ENCODE data around the gene COMT. TPM values are rescaled to one million over a fixed set of nuclear protein-coding genes. Genes with fewer than 3 reads are reported as not detected.

Gene COMT
- total RNA-seq, 1 experiment from 2014 or later, result 1.7 TPM

GRCh38 chr22:20012741-20013331 lies 71.3 kb downstream of the COMT start:
- no peaks in the 10 kb centered on the region for H3K36me3 ChIP-seq (replicated peaks; ENCODE audit: control insufficient read depth, insufficient read depth, low read length)
- H3K4me3 ChIP-seq (ENCODE audit: insufficient read depth, low read depth, low read length), result no peak overlapping the region
- H3K27me3 ChIP-seq (ENCODE audit: control insufficient read depth, insufficient read depth, low read length), result peaks cover 27% of the 10 kb centered on the region
- DNase-seq, result no peak

- DNase-seq, result peak; percentile 95
- Histone ChIP-seq H3K36me3 (replicated peaks; ENCODE audit: control insufficient read depth, insufficient read depth, low read length) (no peaks in the 10 kb centered on the region), H3K27me3 (ENCODE audit: control insufficient read depth, insufficient read depth, low read length) (peaks cover 33% of the 10 kb centered on the region), H3K4me3 (ENCODE audit: insufficient read depth, low read depth, low read length) (no peak overlapping the region)
Measured at GRCh38 chr22:20013382-20013871, 71.9 kb downstream of the COMT start.

DNA sequence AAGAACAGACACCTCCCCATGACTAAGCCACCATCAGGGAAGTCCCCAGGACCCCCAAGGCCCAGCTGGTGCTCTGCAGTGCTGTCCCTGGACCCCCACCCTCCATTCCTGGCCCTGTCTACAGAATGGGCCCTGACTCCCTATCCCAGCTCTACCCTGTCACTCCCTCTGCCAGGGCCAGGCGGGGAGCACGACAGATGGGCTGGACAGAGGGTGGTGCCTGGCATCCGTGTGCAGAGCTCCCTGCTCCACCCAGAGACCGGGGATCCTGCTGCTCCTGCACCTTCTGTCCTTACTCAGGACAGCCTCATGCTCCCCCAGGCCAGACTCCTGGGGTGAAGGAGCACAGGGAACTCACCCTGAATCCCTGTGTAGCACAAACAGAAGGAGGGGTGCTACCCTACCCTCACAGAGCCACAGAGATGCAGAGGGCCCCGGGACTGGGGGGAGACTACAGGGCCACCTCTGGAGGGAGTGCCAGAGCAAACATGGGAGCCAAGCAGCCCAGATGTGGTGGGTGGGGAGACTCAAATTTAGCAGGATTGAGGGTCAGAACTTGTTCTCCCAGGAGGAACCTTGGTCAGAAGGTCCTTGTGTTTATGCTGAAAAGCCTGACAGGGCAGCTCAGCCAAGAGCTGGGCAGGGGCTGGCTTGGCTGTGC lies 73.1 kb downstream of the COMT start:
- no peak for DNase-seq
- Histone ChIP-seq H3K27me3 (ENCODE audit: control insufficient read depth, insufficient read depth, low read length) (peaks cover 44% of the 10 kb centered on the region), H3K4me3 (ENCODE audit: insufficient read depth, low read depth, low read length) (no peak overlapping the region), H3K36me3 (replicated peaks; ENCODE audit: control insufficient read depth, insufficient read depth, low read length) (no peaks in the 10 kb centered on the region)

- no peak for DNase-seq
- Histone ChIP-seq H3K36me3 (replicated peaks; ENCODE audit: control insufficient read depth, insufficient read depth, low read length) (no peaks in the 10 kb centered on the region), H3K4me3 (ENCODE audit: insufficient read depth, low read depth, low read length) (no peak overlapping the region), H3K27me3 (ENCODE audit: control insufficient read depth, insufficient read depth, low read length) (peaks cover 46% of the 10 kb centered on the region)
Measured at GRCh38 chr22:20015187-20015625, 73.6 kb downstream of the COMT start.

- Histone ChIP-seq H3K36me3 (replicated peaks; ENCODE audit: control insufficient read depth, insufficient read depth, low read length) (no peaks in the 10 kb centered on the region), H3K27me3 (ENCODE audit: control insufficient read depth, insufficient read depth, low read length) (peaks cover 48% of the 10 kb centered on the region), H3K4me3 (ENCODE audit: insufficient read depth, low read depth, low read length) (peak overlapping the region; percentile 71)
- peak; percentile 92 for DNase-seq
Measured at GRCh38 chr22:20015971-20016733, 74.6 kb downstream of the COMT start.

DNA sequence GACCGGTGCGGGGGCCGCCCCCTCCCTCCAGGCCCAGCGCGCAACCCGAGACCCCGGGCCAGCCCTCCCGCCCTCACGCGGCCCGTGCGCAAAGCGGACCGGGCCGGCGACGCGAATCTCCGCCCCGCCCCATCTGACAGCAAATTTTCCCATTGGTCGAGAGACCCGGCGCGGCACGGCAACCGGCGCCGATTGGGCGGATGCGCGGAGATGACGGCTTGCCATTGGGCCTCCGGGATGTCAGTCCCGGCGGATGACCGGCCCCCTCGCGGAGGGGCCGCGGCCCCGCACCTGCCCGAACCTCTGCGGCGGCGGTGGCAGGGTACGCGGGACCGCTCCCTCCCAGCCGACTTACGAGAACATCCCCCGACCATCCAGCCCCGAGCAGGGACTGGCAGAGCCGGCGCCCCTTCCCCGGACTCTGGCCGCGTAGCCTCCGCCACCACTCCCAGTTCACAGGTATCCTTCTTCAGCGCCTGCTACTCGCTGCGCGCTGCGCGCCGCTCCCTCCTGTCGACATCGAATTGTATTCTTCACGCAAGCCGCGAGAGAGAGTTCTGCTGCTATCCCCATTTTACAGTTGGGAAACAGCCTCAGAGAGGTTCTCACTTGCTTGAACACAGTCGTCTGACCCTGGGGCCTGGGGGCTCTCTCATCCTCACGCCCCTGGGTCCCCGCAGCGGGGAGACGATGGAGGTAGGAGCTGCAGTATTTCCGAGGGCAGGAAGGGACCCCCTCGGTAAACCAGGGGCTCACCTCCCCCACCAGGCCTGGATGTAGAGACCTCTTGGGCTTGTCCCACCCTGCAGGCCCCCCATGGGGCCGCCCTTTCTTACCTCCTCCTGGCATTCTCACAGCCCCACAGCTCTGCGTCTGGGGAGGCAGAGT lies 75.4 kb downstream of the COMT start, which contains the start of gene ARVCF:
TSS of gene ARVCF (minus strand) at position 90 of the 888 bp plus-strand sequence. CDS start 26,029 bp downstream, outside the sequence.
- peak within 1 kb of the TSS; percentile 71 for H3K4me3 ChIP-seq (ENCODE audit: insufficient read depth, low read depth, low read length)
- no peaks in the 10 kb centered on the region for H3K36me3 ChIP-seq (replicated peaks; ENCODE audit: control insufficient read depth, insufficient read depth, low read length)
- H3K27me3 ChIP-seq (ENCODE audit: control insufficient read depth, insufficient read depth, low read length), result peaks cover 48% of the 10 kb centered on the region
- peak; percentile 100 for DNase-seq

- H3K27me3 ChIP-seq (ENCODE audit: control insufficient read depth, insufficient read depth, low read length), result peaks cover 48% of the 10 kb centered on the region
- H3K4me3 ChIP-seq (ENCODE audit: insufficient read depth, low read depth, low read length), result peak overlapping the region; percentile 71; the same call in 1 of the 2 replicates
- DNase-seq, result no peak
Measured at GRCh38 chr22:20017622-20017958, 76.0 kb downstream of the COMT start.

GRCh38 chr22:20018001-20018400 lies 76.4 kb downstream of the COMT start:
- peaks cover 48% of the 10 kb centered on the region for H3K27me3 ChIP-seq (ENCODE audit: control insufficient read depth, insufficient read depth, low read length)
- no peaks in the 10 kb centered on the region for H3K36me3 ChIP-seq (replicated peaks; ENCODE audit: control insufficient read depth, insufficient read depth, low read length)
- H3K4me3 ChIP-seq (ENCODE audit: insufficient read depth, low read depth, low read length), result no peak overlapping the region
- DNase-seq, result no peak

More at GRCh38 chr22:20017622-20017958, 76.0 kb downstream of the COMT start:
- H3K36me3 ChIP-seq (replicated peaks; ENCODE audit: control insufficient read depth, insufficient read depth, low read length), result no peaks in the 10 kb centered on the region

Other genes starting within 250 kb of the COMT start
- 28.4 and 36.0 TPM in 2 replicates for gene SEPTIN5, start 227.3 kb upstream of the COMT start, total RNA-seq (2014; rRNA removed; shearing (Covaris generic))
- 3.7 and 7.3 TPM in 2 replicates for gene GP1BB, start 218.2 kb upstream of the COMT start, total RNA-seq (2014; rRNA removed; shearing (Covaris generic))
- 6.2 and 6.7 TPM in 2 replicates for gene TBX1, start 181.0 kb upstream of the COMT start, total RNA-seq (2014; rRNA removed; shearing (Covaris generic))
- 31.4 and 38.2 TPM in 2 replicates for gene GNB1L, start 86.9 kb upstream of the COMT start, total RNA-seq (2014; rRNA removed; shearing (Covaris generic))
- 12.3 and 12.7 TPM in 2 replicates for gene RTL10, start 86.9 kb upstream of the COMT start, total RNA-seq (2014; rRNA removed; shearing (Covaris generic))
- 3.3 and 5.0 TPM in 2 replicates for gene TXNRD2, start within 50 bp of the COMT start, total RNA-seq (2014; rRNA removed; shearing (Covaris generic))
- 35.8 and 40.8 TPM in 2 replicates for gene ARVCF, start 75.1 kb downstream of the COMT start, total RNA-seq (2014; rRNA removed; shearing (Covaris generic))
- gene TANGO2, start 79.3 kb downstream of the COMT start, total RNA-seq (2014; rRNA removed; shearing (Covaris generic)), result 11.3 and 15.7 TPM in 2 replicates
- gene DGCR8, start 138.5 kb downstream of the COMT start, total RNA-seq (2014; rRNA removed; shearing (Covaris generic)), result 23.0 and 37.3 TPM in 2 replicates
- gene RANBP1, start 174.3 kb downstream of the COMT start, total RNA-seq (2014; rRNA removed; shearing (Covaris generic)), result 564 and 664 TPM in 2 replicates
- 78.5 and 88.6 TPM in 2 replicates for gene TRMT2A, start 175.5 kb downstream of the COMT start, total RNA-seq (2014; rRNA removed; shearing (Covaris generic))
- gene ZDHHC8, start 190.0 kb downstream of the COMT start, total RNA-seq (2014; rRNA removed; shearing (Covaris generic)), result 15.6 and 16.6 TPM in 2 replicates
- not detected in 2 replicates for gene CCDC188, start 209.3 kb downstream of the COMT start, total RNA-seq (2014; rRNA removed; shearing (Covaris generic))

All from H7 (cell line).